Smooth muscle cell (in vitro differentiated cells): ENCODE measurements around the gene MACC1. TPM values are rescaled to one million over a fixed set of nuclear protein-coding genes. Genes with fewer than 3 reads are reported as not detected.

ENCODE experiments used
- DNase-seq: peaks from one replicate; lab custom pipeline; 2025; ENCODE audit not compliant: unreplicated experiment; lab: John Stamatoyannopoulos, UW
- H2AFZ ChIP-seq: fragments of 200-600 bp; sonication (generic); 2 replicates; pipeline ENCODE4 v1.6.0; 2016; ENCODE audit warnings: antibody characterized with exemption, low read depth, mild to moderate bottlenecking
- H3F3A ChIP-seq: fragments of 200-600 bp; sonication (generic); 2 replicates; pipeline ENCODE4 v1.6.0; 2017; ENCODE audit warnings: antibody characterized with exemption, low read depth
- H3K27ac ChIP-seq: fragments of 200-600 bp; sonication (generic); 2 replicates; pipeline ENCODE4 v1.5.1; 2016; ENCODE audit warnings: low read depth, mild to moderate bottlenecking
- H3K27me3 ChIP-seq: fragments of 200-600 bp; sonication (generic); 2 replicates; pipeline ENCODE4 v1.6.1; 2016; ENCODE audit warnings: low read depth, mild to moderate bottlenecking
- H3K36me3 ChIP-seq: fragments of 200-600 bp; sonication (generic); 2 replicates; pipeline ENCODE4 v1.5.1; 2016; ENCODE audit warnings: low read depth
- H3K4me1 ChIP-seq: fragments of 200-600 bp; sonication (generic); 2 replicates; pipeline ENCODE4 v1.5.1; 2016; ENCODE audit warnings: low read depth
- H3K4me2 ChIP-seq: fragments of 200-600 bp; sonication (generic); 2 replicates; pipeline ENCODE4 v1.6.0; 2016; ENCODE audit warnings: mild to moderate bottlenecking
- H3K4me3 ChIP-seq: fragments of 200-600 bp; sonication (generic); 2 replicates; pipeline ENCODE4 v1.5.1; 2016; ENCODE audit warnings: mild to moderate bottlenecking
- H3K79me2 ChIP-seq: fragments of 200-600 bp; sonication (generic); 2 replicates; pipeline ENCODE4 v1.6.0; 2016; ENCODE audit warnings: low read depth, mild to moderate bottlenecking
- H3K9ac ChIP-seq: fragments of 200-600 bp; sonication (generic); 2 replicates; pipeline ENCODE4 v1.6.0; 2016; ENCODE audit warnings: low read depth
- H3K9me3 ChIP-seq: fragments of 200-600 bp; sonication (generic); replicated peaks from 2 replicates; pipeline ENCODE4 v1.5.1; 2016; ENCODE audit warnings: low read depth
- H4K20me1 ChIP-seq: fragments of 200-600 bp; sonication (generic); 2 replicates; pipeline ENCODE4 v1.6.0; 2016; ENCODE audit warnings: low read depth
- CTCF ChIP-seq: fragments of 200-600 bp; sonication (generic); IDR thresholded peaks from 2 replicates; pipeline ENCODE4 v1.5.1; 2017; ENCODE audit warnings: borderline replicate concordance, mild to moderate bottlenecking, antibody characterized with exemption; ENCODE audit not compliant: insufficient read depth, poor library complexity, severe bottlenecking
- whole genome bisulfite sequencing: methylation state at CpG from one replicate; pipeline ENCODE4 v1.1.7; 2016; ENCODE audit warnings: low lambda C conversion rate; 5-methylcytosine and 5-hydroxymethylcytosine counted together
- polyA plus RNA-seq: library from polyadenylated mRNA; unstranded; fragments of >200 nt; fragmentation: Nextera tagmentation; extraction: Ambion mirVana; gene quantifications from 2 replicates; pipeline ENCODE4 v1.2.1, GENCODE V29; 2016
- total RNA-seq: library from RNA; depleted of rRNA; stranded (reverse); fragments of >200 nt; gene quantifications from 2 replicates; pipeline ENCODE4 v1.2.3, GENCODE V29; 2014

MACC1 gene
- total and polyA plus RNA-seq, 2 experiments from 2014 or later = 1.3 TPM; not detected in 1

- H3K27ac ChIP-seq = no peak overlapping the region
- no peak for TF ChIP-seq CTCF
- DNase-seq = no peak
- no peaks in the 10 kb centered on the region for H3K27me3 ChIP-seq
- no peak overlapping the region for H2AFZ ChIP-seq
- H3K9me3 ChIP-seq = no peaks in the 10 kb centered on the region
- no peak overlapping the region for H3K4me3 ChIP-seq
- no peaks in the 10 kb centered on the region for H3K36me3 ChIP-seq
- WGBS = 73% methylated on average over 4 of the region's 4 CpGs
- no peaks in the 10 kb centered on the region for H3F3A ChIP-seq
- no peaks in the 10 kb centered on the region for H3K4me1 ChIP-seq
- no peaks in the 10 kb centered on the region for H4K20me1 ChIP-seq
- H3K9ac ChIP-seq = no peak overlapping the region
- no peak overlapping the region for H3K4me2 ChIP-seq
- no peaks in the 10 kb centered on the region for H3K79me2 ChIP-seq
Measured at GRCh38 chr7:20197125-20197748, 19.9 kb downstream of the MACC1 start.

- Histone ChIP-seq H3K4me1 (no peaks in the 10 kb centered on the region), H3K79me2 (no peaks in the 10 kb centered on the region), H3K27me3 (no peaks in the 10 kb centered on the region), H4K20me1 (no peaks in the 10 kb centered on the region), H3K27ac (no peak overlapping the region), H3F3A (no peaks in the 10 kb centered on the region), H3K4me3 (no peak overlapping the region), H3K4me2 (no peak overlapping the region), H3K9me3 (no peaks in the 10 kb centered on the region), H3K9ac (no peak overlapping the region), H3K36me3 (no peaks in the 10 kb centered on the region), H2AFZ (no peak overlapping the region)
- WGBS = 72% methylated on average over 4 of the region's 4 CpGs
- TF ChIP-seq CTCF = no peak
- no peak for DNase-seq
Measured at GRCh38 chr7:20194343-20194995, 22.7 kb downstream of the MACC1 start.

- TF ChIP-seq CTCF = no peak
- Histone ChIP-seq H3K27ac (no peak overlapping the region), H3K9me3 (no peaks in the 10 kb centered on the region), H3K9ac (no peak overlapping the region), H3K79me2 (no peaks in the 10 kb centered on the region), H2AFZ (no peak overlapping the region), H3K4me3 (no peak overlapping the region), H3K4me2 (no peak overlapping the region), H3K27me3 (no peaks in the 10 kb centered on the region), H4K20me1 (no peaks in the 10 kb centered on the region), H3F3A (no peaks in the 10 kb centered on the region), H3K36me3 (no peaks in the 10 kb centered on the region), H3K4me1 (no peaks in the 10 kb centered on the region)
- 97% methylated on average over 6 of the region's 6 CpGs for WGBS
- no peak for DNase-seq
Measured at GRCh38 chr7:20193873-20194272, 23.3 kb downstream of the MACC1 start.
